Measurements from ENCODE around the gene NDE1.
"Not testable (repeated sequence)": the region's sequence is repeated elsewhere in the genome, so short reads cannot be mapped to it uniquely, and the experiment has no call there.

The NDE1 gene, protein sequence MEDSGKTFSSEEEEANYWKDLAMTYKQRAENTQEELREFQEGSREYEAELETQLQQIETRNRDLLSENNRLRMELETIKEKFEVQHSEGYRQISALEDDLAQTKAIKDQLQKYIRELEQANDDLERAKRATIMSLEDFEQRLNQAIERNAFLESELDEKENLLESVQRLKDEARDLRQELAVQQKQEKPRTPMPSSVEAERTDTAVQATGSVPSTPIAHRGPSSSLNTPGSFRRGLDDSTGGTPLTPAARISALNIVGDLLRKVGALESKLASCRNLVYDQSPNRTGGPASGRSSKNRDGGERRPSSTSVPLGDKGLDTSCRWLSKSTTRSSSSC

DNA sequence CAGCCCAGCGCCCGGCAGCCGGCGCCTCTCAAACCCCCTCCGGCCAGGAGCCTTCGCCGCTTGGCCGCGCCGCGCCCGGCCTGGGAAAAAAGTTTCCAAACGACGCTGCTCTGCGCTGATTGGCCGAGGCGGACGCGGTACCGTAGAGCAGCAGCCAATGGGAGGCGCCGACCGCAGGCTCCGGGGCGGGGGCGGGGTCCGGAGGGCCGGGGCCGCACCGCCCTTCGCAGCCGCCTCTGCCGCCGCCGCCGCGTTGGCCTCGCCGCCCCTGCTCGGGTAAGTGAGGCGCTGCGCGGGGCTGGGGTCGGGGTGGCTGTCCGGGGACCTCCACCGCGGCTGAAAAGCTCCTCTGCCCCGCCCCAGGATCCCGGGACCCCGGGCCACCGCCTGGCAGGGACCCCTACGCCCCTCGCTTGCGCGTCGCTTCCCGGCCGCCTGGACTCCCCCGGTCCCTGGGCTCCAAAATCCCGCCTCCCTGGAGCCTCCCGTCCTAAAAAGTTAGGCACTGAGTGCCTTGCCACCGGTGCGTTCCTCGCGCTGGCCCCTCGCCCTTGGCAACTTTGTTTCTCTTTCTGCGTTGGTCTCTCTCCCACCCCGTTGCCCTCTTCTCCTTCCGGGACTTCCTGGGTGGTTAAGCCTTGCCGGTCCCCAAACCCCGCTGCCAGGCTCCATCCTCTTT, at the start of gene NDE1:
TSS of gene NDE1 (plus strand) at position 227 of the 679 bp plus-strand sequence. CDS start 14,534 bp downstream, outside the sequence.
- DNase-seq = peak; percentile 18 to 94 (median 81)

DNA sequence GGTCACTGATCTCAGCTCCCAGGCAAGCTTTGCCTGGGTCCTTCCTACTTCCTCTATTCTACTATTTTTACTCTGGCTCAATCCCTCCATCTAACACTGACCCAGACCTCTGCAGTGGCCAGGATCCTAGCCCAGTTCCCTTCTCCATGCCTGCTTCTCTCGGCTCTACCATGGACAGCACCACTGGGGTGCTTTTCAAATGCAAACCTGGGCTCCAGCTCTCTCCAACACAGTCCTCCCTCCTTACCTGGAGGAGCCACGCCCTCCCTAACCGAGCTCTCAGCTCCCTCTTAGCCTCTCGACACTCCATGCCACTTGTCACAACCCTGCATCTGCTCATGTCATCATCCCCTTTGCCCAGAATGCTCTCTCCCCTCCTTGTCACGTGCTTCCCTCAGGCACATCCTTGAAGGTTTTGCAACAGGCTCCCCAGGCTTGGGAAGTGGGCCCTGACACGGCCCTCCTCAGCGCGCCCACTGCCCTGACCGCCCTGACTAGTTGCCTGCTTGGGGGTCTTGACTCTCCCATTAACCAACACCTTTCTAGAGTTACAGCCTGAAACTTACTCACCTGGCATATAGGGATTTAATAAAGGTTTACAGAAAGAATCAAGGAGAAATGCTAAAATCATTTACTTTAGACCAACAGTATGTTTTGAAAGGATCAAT, 48.7 kb upstream of the NDE1 start:
- DNase-seq = no peak

DNA sequence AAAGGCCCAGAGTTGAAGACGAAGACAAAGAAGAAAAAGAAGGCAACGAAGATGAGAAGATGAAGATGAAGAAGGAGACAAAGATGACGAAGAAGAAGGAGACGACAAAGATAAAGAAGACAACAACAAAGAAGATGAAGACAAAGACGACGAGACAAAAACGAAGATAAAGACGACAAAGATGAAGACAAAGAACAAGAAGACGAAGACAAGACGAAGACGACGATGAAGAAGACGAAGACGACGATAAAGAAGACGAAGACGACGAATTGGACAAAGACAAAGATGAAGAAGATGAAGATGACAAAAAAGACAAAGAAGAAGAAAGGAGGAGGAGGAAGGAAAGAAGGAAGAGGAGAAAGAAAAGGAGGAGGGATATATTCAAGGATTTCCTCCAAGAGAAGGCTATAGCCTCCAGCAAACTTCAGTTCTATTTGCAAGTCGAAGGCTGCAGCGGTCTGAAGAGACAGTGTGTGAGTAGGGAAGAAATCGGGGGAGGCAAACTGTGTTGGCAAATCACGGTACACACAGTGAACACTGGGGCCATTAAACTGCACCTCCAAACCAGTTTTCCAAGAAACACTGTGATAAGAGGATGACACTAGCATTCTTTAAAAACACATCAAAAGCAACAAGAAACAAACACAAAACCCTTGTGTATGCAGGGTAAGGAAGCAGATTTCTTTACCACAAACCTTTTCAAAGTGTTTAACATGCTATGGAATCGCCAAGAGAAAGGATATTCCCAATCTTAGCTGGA, 47.6 kb upstream of the NDE1 start:
- DNase-seq = no peak

DNA sequence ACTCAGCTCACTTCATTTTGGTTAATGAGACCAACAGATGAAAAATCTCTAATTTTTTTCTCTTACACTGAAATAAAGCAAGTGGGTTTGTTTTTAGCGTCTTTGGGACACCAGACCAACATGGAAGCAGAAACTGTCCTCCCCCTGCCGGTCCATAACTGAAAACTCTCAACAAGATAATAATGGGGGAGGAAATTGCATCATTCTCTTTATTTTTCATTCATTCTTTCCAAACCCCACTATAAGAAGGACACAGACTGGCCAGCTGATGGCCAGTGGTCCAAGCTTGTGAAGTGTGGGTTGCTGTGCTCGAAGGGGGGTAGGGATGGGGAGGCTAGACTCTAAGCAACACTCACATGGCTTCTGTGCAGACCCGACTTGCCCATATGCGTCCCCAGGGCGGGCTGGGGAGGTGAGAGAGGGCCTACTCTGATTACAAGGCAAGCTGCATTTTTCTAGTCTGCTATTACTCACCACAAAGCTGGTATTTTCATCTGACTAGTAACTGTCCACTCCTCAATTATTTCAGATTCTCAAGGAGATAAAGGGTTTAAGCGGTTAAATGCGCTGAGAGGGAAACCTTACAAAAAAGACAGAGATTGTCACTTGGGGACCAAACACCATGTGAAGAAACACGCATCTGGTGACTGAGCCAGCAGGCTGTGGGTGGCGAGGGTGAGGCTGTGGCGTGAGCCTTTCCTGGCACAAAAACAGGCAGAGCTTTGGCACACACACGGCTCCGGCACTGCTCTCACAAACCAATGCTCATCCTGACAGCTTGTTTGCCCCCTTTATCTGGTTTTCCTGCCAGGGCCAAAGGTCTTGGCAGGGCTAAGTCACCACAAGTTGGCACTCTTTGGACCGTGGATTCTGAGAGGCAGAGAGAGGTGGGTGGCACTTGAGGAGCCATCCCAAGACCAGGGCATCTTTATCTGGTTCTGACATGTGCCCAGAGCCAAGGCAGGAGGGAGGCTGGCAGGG, 45.3 kb upstream of the NDE1 start:
- DNase-seq = peak in 43 of 58 donors; percentile 6 to 64 (median 32)

DNA sequence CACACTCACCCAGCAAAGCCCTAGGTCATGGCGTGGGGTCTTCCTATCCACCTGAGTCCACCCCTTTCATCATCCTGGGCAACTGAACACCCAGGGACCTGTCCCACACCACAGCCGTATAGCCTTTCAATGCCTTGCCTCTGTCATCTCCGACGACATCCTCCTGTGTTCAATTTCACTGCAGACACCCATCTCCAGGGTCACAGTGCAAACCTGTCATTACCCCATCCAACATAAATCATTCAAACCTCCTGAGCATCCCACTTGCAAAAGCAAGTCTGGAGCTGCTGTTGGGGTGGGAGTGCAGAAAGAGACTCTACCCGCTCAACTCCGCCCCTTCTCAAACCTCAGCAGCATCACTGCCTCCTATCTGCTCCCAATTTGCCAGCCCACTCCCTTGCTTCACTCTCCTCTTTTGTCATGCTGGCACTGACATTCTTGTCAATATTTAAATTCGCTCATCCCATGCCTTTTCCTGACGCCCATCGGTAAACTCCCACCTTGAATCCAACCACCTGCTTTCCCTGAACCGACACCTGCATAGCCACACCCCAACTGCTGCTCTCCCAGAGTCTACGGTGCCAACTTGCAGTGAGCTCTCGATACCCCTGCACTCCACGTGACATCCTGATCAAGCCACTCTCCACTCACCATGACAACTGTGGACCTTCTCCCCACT, 44.1 kb upstream of the NDE1 start:
- DNase-seq = no peak

DNA sequence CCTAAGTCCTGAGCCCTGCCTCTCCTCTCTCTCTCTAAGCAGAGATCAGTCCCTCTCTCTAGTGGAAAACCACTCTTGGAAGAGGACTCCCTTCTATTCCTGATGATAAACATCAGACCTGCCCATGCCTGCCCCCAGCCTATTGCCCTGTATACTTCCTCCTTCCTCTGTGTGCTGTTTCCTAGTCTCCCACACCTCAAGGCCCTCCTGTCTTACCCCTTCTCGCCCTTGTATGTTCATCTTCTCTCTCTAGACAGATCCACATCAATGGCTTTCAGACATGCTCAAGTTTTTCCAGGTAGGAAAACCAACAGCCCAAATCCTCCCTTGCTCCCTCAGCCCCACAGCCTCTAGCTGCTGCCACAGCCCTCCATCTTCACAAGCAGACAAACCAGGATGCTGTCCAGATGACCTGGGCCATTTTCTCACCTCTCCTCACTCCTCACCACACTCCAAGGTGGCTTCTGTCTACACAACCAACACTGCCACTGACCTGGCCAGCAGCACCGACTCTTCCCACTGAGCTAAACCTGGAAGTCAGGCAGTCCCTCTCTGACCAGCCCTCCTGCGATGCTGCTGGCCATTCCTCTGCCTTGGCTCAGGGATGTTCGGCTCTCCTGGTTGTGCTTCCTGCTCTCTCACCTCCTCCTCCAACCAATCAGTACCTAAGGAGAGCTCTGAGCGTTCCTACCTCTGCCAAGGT, 43.4 kb upstream of the NDE1 start:
- no peak for DNase-seq

DNA sequence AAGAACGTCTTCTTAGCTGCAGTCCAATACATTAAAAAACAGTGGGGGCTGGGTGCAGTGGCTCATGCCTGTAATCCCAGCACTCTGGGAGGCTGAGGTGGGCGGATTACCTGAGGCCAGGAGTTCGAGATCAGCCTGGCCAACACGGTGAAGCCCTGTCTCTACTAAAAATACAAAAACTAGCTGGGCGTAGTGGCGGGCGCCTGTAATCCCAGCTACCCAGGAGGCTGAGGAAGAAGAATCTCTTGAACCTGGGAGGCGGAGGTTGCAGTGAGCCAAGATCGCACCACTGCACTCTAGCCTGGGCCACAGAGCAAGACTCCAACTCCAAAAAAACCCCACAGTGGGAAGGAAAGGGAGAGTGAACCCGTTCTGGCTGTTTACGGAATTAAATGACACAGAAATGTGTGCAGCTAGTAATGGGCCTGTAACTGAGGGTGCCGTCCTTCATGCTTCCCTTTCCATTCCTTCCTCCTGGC, 42.8 kb upstream of the NDE1 start:
- not testable (repeated sequence) for DNase-seq

DNA sequence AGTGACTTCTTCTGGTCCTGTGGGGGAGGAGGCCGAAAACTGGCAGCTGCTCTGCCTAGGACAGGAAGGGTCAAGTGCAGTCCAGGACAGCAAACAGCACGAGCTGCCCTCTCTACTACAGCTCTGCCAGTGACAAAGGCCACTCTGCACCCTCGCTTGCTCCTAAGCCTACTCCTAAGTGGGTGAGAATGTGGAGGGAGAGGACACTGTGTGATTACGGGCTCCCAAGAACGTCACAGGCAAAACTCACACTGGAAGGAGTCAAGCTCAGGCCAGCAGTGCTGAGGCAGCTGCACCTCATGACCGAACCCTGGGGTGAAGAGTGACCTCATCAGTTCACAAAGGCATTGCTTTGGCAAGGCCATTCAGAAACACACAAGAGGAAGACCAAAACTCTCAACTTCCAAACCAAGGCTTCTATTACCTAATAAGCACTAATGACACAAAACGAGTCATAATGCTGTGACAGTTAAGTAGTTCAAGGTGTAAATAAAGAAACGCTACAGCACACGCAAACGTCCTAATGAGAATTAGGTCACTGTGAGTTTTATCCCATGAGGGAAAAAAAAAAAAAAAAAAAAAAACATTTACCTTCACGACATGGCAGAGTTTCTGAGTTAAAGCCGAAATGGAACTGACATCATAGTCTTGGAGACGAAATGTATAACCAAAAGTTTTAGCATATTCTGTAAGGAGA, 42.2 kb upstream of the NDE1 start:
- DNase-seq = peak in 3 of 58 donors; percentile 8 to 21 (median 8)

DNA sequence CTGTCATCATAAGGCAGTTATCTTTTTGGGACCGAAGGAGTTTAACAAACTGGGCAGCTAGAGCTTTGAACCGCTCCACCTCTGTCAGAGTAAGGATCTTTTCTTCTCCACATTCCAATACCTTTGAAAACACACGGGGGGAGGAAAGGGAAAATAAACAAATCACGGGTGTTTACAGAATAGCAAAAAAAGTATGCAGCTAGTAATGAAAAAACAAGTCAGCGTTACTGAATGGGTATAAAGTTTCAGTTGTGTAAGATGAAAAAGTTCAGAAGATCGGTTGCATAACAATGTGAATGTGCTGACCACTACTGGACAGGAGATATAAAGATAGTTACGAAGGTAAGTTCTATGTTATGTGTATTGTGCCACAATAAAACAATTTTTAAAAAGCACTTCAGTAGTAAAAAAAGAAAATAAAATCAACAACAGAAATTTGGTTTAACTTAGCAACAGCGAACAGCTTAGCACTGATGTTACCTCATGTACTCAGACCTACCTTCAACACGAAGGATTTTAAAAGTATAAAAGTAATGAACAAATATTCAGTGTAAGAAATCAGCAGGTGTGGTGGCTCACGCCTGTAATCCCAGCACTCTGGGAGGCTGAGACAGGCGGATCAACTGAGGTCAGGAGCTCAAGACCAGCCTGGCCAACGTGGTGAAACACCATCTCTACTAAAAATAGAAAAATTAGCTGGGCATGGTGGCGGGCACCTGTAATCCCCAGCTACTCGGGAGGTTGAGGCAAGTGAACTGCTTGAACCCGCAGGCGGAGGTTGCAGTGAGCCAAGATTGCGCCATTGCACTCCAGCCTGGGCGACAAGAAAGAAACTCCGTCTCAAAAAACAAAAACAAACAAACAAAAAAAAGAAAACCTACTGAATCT, 41.4 kb upstream of the NDE1 start:
- no peak for DNase-seq

DNA sequence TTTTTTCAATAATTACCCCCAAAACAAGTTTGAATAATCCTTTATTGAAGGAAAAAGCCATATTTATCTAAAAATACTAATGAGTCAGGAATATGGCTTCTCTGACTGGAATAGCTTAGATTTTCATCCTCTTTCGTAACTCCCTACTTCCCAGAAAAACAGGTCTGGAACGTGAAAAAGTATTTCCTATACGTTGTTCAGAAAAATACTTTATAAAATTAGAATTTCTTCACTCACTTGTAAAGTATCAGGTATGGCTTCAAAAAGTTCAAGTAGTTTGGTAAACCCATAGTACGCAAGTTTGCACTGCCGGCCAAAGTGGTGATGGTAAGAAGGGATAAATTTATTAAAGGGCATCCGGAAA, 40.8 kb upstream of the NDE1 start:
- DNase-seq = no peak

DNA sequence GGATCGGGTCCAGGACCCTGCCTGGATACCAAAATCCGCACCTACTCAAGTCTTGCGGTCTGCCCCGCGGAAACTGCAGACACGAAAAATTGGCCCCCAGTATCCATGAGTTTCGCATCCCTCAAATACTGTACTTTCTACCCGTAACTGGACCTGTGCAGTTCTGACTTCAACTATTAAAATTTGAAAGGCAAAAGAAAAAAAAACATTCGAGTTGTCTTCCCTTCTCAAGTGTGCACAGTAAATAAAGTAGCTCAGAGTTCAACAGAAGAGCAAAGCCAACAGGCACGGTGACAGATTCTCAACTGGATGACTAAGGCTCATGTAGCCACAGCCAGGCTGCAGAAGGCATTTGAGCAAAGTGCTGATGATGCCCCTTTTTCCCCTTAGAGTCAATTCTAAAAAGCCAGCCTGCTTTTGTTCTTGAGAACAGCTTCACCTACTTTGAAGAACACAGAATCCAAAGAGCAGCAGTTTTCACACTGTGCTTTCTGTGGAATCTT, 39.6 kb upstream of the NDE1 start:
- DNase-seq = no peak

DNA sequence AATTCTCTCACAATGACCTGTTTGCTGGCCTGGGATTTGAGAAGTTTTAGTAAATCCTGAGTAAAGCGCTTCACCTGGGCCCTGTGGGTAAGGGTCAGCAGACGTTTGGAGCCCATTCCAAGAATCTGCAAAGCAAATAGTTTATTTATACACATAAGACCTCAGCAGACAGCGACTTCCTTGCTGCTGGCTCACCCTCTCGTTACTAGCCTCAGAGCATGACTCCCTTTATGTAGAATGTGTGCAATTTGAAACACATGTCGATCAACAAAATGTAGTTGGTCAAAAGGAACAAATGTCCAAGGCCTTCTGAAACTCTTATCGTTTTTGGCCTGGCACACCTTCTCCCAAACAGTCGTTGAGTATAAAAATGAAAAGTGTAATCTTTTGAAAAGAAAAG, 38.4 kb upstream of the NDE1 start:
- no peak for DNase-seq

DNA sequence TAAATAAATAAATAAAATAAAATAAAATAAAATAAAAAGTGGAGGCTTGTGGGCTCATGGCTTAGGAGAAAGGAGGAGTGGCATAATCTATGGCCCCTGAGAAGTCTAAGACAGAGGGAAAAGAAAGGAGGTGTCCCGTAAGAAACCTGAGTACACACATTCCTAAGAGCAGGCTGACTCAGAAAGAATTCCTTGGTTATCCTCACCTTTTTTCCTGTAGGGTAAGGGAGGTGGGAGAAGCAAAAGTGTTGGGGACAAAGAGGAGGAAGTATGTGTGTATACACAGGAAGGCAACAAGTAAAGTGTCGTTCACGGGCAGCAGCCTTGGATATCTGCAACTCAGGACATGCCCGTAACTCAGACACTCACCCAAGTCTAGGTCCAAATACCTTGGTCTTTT, 36.4 kb upstream of the NDE1 start:
- DNase-seq = no peak

DNA sequence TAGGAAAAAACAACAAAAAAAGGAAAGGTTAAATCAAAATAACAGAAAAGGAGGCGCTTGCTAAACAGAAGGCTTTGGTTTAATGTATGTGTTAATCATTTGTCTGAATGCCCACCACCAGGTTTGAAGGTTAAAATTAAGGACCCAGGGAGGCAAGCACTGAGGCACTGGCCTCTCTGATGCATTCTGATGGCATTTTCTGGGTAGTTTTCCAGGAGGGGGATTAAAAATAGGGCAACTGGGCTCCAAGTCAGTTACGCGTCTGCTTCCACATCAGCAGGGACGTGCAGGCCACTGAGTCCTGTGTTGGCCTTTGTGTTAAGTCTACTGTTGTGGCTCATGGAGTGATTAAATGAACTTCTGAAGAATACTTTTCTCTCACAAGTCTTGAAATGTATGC, 34.0 kb upstream of the NDE1 start:
- no peak for DNase-seq

DNA sequence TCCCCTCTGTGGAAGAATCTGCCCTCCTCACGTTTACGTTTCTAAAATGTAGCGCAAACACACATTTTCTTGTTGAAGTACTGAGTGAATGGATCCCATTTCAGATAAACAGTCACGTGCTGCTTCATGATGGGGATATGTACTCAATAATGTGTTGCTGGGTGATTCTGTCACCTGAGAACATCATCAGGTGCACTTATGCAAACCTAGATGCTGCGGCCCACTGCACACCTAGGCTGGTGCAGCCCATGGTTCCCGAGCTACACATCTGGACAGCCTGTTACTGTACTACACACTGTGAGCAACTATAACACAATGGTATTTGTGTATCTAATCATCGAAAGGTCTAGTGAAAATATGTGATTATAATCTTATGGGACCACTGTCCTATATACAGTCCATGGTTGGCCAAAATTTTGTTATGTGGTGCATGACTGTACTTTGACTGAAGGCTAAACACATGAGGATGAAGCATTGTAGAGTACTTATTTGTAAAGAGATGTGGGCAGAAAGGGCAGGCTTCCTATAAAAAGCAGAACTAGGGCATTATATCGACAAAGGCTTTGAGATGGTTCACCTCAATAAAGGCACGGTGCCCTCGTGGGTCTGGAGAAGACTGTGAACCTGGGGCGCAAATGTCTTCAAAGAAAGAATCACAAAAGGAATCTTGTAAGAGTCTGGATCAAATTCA, 33.4 kb upstream of the NDE1 start:
- no peak for DNase-seq

DNA sequence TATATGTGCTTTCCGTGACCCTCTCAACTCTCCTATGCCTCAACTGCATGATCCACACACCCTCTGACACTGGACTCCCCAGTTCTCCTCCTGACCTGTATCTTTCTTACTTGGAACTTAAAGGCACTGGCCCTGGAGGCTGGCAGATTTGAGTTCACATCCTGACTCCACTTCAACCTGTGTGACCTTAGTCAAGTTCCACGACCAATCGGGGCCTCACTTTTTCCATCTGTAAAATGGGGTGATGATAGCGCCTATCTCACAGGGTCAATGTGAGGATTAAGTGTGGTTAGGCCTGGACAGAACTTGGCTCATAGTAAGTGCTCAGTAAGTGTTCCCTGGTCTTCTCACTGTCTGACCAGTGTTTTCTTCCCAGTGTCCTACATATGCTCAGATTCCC, 32.1 kb upstream of the NDE1 start:
- no peak for DNase-seq

DNA sequence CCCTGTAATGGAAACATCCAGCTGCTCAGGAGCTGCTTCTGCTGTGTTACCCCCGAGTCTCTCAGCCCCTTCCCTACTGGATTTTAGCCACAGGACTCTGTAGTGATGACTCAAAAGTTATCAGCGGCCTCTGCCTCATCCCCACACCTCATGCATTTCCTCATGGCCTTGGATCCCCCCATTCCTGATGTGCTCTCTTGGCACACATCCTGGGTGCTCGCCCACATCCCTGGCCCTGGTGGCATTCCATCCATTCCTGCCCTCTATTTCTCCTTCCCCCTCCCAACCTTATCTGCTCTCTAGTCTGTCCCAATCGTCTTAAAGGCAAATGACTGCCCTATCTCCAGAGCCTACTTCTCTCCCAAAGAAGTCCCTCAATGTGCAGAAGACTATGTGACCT, 31.7 kb upstream of the NDE1 start:
- DNase-seq = no peak
